ENCODE results near the gene ABHD10.
A peak's percentile ranks its signal among the peaks of the same experiment; 100 is the strongest.
"Not testable (repeated sequence)": the region's sequence is repeated elsewhere in the genome, so short reads cannot be mapped to it uniquely, and the experiment has no call there.

ABHD10 gene

GRCh38 chr3:112035241-112035640 is 56.4 kb downstream of the ABHD10 start:
- no peak for DNase-seq

- DNase-seq: not testable (repeated sequence)
Measured at GRCh38 chr3:112037194-112037593, 58.4 kb downstream of the ABHD10 start.

GRCh38 chr3:112038863-112039262 is 60.0 kb downstream of the ABHD10 start:
- DNase-seq: no peak

- no peak for DNase-seq
Measured at GRCh38 chr3:112041321-112041720, 62.5 kb downstream of the ABHD10 start.

GRCh38 chr3:112042842-112043280 is 64.0 kb downstream of the ABHD10 start:
- DNase-seq: peak; percentile 53 to 67

All from NCI-H187 (cell line).